Hepatocyte (in vitro differentiated cells): ENCODE results near the gene TOP1. TPM values are rescaled to one million over a fixed set of nuclear protein-coding genes. Genes with fewer than 3 reads are reported as not detected.

ENCODE experiments used
- DNase-seq: peaks from one replicate; pipeline ENCODE4 v3.0.0-alpha.2; 2016; ENCODE audit warnings: low spot score
- H2AFZ ChIP-seq: fragments of 200-600 bp; sonication (generic); 2 replicates; pipeline ENCODE4 v1.6.0; 2016; ENCODE audit warnings: antibody characterized with exemption, mild to moderate bottlenecking
- H3K27ac ChIP-seq: fragments of 200-600 bp; sonication (generic); 2 replicates; pipeline ENCODE4 v1.5.1; 2016; ENCODE audit warnings: mild to moderate bottlenecking
- H3K27me3 ChIP-seq: fragments of 200-600 bp; sonication (generic); 2 replicates; pipeline ENCODE4 v1.6.1; 2016
- H3K36me3 ChIP-seq: fragments of 200-600 bp; sonication (generic); replicated peaks from 2 replicates; pipeline ENCODE4 v1.5.1; 2016; ENCODE audit warnings: low read depth; ENCODE audit not compliant: insufficient read depth
- H3K4me1 ChIP-seq: fragments of 200-600 bp; sonication (generic); 2 replicates; pipeline ENCODE4 v1.5.1; 2016; ENCODE audit warnings: mild to moderate bottlenecking, moderate library complexity; ENCODE audit not compliant: insufficient read depth
- H3K4me2 ChIP-seq: fragments of 200-600 bp; sonication (generic); 2 replicates; pipeline ENCODE4 v1.6.0; 2016
- H3K4me3 ChIP-seq: fragments of 200-600 bp; sonication (generic); 2 replicates; pipeline ENCODE4 v1.5.1; 2016; ENCODE audit warnings: mild to moderate bottlenecking
- H3K79me2 ChIP-seq: fragments of 200-600 bp; sonication (generic); 2 replicates; pipeline ENCODE4 v1.6.0; 2017; ENCODE audit warnings: mild to moderate bottlenecking
- H3K9me2 ChIP-seq: fragments of 200-600 bp; sonication (generic); replicated peaks from 2 replicates; pipeline ENCODE4 v1.6.0; 2017; ENCODE audit warnings: mild to moderate bottlenecking; ENCODE audit not compliant: insufficient read depth
- H3K9me3 ChIP-seq: fragments of 200-600 bp; sonication (generic); 2 replicates; pipeline ENCODE4 v1.5.1; 2016; ENCODE audit warnings: low read depth, mild to moderate bottlenecking
- H4K20me1 ChIP-seq: fragments of 200-600 bp; sonication (generic); 2 replicates; pipeline ENCODE4 v1.6.0; 2016; ENCODE audit warnings: mild to moderate bottlenecking; ENCODE audit not compliant: insufficient read depth, poor library complexity, severe bottlenecking
- EZH2 ChIP-seq: fragments of 200-600 bp; sonication (generic); IDR thresholded peaks from 2 replicates; pipeline ENCODE4 v1.6.1; 2016; ENCODE audit warnings: antibody characterized with exemption, mild to moderate bottlenecking, borderline replicate concordance
- EZH2phosphoT487 ChIP-seq: fragments of 200-600 bp; sonication (generic); IDR thresholded peaks from one replicate; pipeline ENCODE4 v1.6.1; 2018; ENCODE audit warnings: antibody characterized with exemption, mild to moderate bottlenecking, low read depth, moderate library complexity; ENCODE audit not compliant: unreplicated experiment, severe bottlenecking
- WGBS: methylation state at CpG from one replicate; pipeline ENCODE4 v1.1.6; 2016; ENCODE audit warnings: low lambda C conversion rate; ENCODE audit errors: missing lambda C conversion rate; 5-methylcytosine and 5-hydroxymethylcytosine counted together
- polyA plus RNA-seq: library from polyadenylated mRNA; unstranded; fragments of >200 nt; fragmentation: Nextera tagmentation; extraction: Ambion mirVana; gene quantifications from 2 replicates; pipeline ENCODE4 v1.2.1, GENCODE V29; 2016
- total RNA-seq: library from RNA; depleted of rRNA; stranded (reverse); fragments of >200 nt; gene quantifications from 2 replicates; pipeline ENCODE4 v1.2.3, GENCODE V29; 2014
- TF ChIP-seq, protein P1 (sequence below): fragments of 200-600 bp; sonication (generic); IDR thresholded peaks from 2 replicates; pipeline ENCODE4 v1.5.1; 2016; ENCODE audit warnings: antibody characterized with exemption, mild to moderate bottlenecking; ENCODE audit not compliant: poor library complexity

The TOP1 gene
- total and polyA plus RNA-seq, 2 experiments from 2014 or later = 28.3 to 38.2 TPM

DNA sequence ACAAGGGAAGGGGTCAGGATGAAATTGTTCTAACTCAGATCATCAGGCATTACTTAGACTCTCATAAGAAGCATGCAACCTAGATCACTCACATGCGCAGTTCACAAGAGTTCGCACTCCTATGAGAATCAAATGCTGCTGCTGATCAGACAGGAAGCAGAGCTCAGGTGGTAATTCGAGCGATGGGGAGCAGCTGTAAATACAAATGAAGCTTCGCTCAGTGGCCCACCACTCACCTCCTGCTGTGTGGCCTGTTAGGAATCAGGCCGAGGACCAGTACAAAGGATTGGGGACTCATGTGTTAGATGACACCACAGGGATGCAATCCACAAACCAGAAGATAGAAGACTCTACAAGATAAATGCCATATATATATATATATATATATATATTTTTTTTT lies 31.5 kb upstream of the TOP1 start:
- Histone ChIP-seq H3K9me2 (no peaks in the 10 kb centered on the region), H3K79me2 (no peaks in the 10 kb centered on the region), H3K27me3 (no peaks in the 10 kb centered on the region), H4K20me1 (no peaks in the 10 kb centered on the region), H2AFZ (no peak overlapping the region), H3K9me3 (no peaks in the 10 kb centered on the region), H3K36me3 (no peaks in the 10 kb centered on the region), H3K4me3 (no peak overlapping the region), H3K4me1 (no peaks in the 10 kb centered on the region), H3K27ac (no peak overlapping the region), H3K4me2 (no peak overlapping the region)
- DNase-seq = no peak
- TF ChIP-seq, protein P1, sequence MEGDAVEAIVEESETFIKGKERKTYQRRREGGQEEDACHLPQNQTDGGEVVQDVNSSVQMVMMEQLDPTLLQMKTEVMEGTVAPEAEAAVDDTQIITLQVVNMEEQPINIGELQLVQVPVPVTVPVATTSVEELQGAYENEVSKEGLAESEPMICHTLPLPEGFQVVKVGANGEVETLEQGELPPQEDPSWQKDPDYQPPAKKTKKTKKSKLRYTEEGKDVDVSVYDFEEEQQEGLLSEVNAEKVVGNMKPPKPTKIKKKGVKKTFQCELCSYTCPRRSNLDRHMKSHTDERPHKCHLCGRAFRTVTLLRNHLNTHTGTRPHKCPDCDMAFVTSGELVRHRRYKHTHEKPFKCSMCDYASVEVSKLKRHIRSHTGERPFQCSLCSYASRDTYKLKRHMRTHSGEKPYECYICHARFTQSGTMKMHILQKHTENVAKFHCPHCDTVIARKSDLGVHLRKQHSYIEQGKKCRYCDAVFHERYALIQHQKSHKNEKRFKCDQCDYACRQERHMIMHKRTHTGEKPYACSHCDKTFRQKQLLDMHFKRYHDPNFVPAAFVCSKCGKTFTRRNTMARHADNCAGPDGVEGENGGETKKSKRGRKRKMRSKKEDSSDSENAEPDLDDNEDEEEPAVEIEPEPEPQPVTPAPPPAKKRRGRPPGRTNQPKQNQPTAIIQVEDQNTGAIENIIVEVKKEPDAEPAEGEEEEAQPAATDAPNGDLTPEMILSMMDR = no peak
- TF ChIP-seq EZH2 = no peak
- TF ChIP-seq EZH2phosphoT487 = no peak
- WGBS = 77% methylated on average over 6 of the region's 6 CpGs

- H3K4me2 ChIP-seq = no peak overlapping the region
These were observed 28.8 kb upstream of the TOP1 start for GRCh38 chr20:40999841-41000240.

GRCh38 chr20:41000628-41001027 lies 28.0 kb upstream of the TOP1 start:
- H3K4me3 ChIP-seq = no peak overlapping the region
- no peaks in the 10 kb centered on the region for H3K9me2 ChIP-seq
- no peak overlapping the region for H3K4me2 ChIP-seq
- no peaks in the 10 kb centered on the region for H3K36me3 ChIP-seq
- peaks cover 6% of the 10 kb centered on the region for H3K4me1 ChIP-seq
- H3K9me3 ChIP-seq = no peaks in the 10 kb centered on the region
- DNase-seq = no peak
- H4K20me1 ChIP-seq = no peaks in the 10 kb centered on the region
- H3K27ac ChIP-seq = no peak overlapping the region
- no peaks in the 10 kb centered on the region for H3K27me3 ChIP-seq
- no peak overlapping the region for H2AFZ ChIP-seq
- H3K79me2 ChIP-seq = no peaks in the 10 kb centered on the region
- 84% methylated on average over 2 of the region's 2 CpGs for WGBS
- no peak for TF ChIP-seq EZH2
- TF ChIP-seq EZH2phosphoT487 = no peak
- TF ChIP-seq, protein P1 = no peak

More at GRCh38 chr20:40999841-41000240, 28.8 kb upstream of the TOP1 start:
- Histone ChIP-seq H3K4me1 (peaks cover 6% of the 10 kb centered on the region), H3K79me2 (no peaks in the 10 kb centered on the region), H3K36me3 (no peaks in the 10 kb centered on the region), H3K9me2 (no peaks in the 10 kb centered on the region), H3K27me3 (no peaks in the 10 kb centered on the region), H3K4me3 (no peak overlapping the region), H3K27ac (no peak overlapping the region), H3K9me3 (no peaks in the 10 kb centered on the region), H4K20me1 (no peaks in the 10 kb centered on the region), H2AFZ (no peak overlapping the region)
- DNase-seq = no peak
- TF ChIP-seq, protein P1 = no peak
- no peak for TF ChIP-seq EZH2
- TF ChIP-seq EZH2phosphoT487 = no peak
- WGBS = 92% methylated on average over 4 of the region's 4 CpGs

DNA sequence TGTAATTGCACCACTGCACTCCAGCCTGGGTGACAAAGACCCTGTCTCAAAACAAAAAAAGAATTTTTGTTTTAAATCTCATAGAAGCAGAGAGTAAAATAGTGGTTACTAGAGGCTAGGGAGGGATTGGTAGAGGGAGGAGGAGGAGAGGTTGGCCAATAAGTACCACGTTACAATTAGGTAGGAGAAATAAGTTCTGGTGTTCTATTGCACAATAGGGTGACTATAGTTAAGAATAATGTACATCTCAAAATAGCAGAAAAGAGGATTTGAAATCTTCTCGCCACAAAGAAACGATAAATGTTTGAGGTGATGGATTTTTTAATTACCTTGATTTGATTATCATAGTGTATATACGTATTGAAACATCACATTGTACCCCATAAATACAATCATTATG lies 27.1 kb upstream of the TOP1 start:
- Histone ChIP-seq H3K4me2 (no peak overlapping the region), H3K27ac (no peak overlapping the region), H3K4me3 (no peak overlapping the region), H4K20me1 (no peaks in the 10 kb centered on the region), H2AFZ (no peak overlapping the region), H3K36me3 (no peaks in the 10 kb centered on the region), H3K4me1 (peaks cover 6% of the 10 kb centered on the region), H3K79me2 (no peaks in the 10 kb centered on the region), H3K27me3 (no peaks in the 10 kb centered on the region), H3K9me2 (no peaks in the 10 kb centered on the region), H3K9me3 (no peaks in the 10 kb centered on the region)
- WGBS = 91% methylated on average over 4 of the region's 4 CpGs
- TF ChIP-seq, protein P1 = no peak
- TF ChIP-seq EZH2phosphoT487 = no peak
- TF ChIP-seq EZH2 = no peak
- DNase-seq = no peak
